ENCODE results near the gene TLL2. TPM values are rescaled to one million over a fixed set of nuclear protein-coding genes. Genes with fewer than 3 reads are reported as not detected.
A peak's percentile ranks its signal among the peaks of the same experiment; 100 is the strongest.

The TLL2 gene
- total RNA-seq, 1 experiment from 2014 or later = 9.1 TPM

DNA sequence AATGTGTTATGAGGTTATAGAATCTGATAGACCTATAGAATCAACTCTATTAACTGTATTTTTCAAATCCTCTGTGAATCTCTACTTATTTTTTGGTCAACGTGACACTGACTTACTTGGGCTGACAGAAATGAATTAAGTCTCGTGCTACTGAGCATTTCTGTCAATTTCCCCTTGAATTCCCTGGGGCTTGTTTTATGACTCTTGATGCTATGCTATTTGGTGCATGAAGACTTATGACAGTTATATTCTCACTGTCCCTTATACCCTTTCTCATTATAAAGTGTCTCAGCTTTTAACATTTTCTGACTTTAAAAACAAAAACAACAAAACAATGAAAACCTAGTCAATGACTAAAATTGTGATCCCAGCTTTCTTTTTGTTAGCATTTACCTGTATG is 86.4 kb downstream of the TLL2 start (continued):
- TF ChIP-seq, protein P1, sequence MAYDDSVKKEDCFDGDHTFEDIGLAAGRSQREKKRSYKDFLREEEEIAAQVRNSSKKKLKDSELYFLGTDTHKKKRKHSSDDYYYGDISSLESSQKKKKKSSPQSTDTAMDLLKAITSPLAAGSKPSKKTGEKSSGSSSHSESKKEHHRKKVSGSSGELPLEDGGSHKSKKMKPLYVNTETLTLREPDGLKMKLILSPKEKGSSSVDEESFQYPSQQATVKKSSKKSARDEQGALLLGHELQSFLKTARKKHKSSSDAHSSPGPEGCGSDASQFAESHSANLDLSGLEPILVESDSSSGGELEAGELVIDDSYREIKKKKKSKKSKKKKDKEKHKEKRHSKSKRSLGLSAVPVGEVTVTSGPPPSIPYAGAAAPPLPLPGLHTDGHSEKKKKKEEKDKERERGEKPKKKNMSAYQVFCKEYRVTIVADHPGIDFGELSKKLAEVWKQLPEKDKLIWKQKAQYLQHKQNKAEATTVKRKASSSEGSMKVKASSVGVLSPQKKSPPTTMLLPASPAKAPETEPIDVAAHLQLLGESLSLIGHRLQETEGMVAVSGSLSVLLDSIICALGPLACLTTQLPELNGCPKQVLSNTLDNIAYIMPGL (CRISPR knock-in tag; IDR thresholded peaks at IDR 0.05) = no peak
- TF ChIP-seq, protein P2, sequence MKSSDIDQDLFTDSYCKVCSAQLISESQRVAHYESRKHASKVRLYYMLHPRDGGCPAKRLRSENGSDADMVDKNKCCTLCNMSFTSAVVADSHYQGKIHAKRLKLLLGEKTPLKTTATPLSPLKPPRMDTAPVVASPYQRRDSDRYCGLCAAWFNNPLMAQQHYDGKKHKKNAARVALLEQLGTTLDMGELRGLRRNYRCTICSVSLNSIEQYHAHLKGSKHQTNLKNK (CRISPR knock-in tag; IDR thresholded peaks at IDR 0.05) = no peak
- no peak for TF ChIP-seq NFYB (CRISPR knock-in tag; conservative IDR thresholded peaks at IDR 0.05; ENCODE audit: low read depth)

DNA sequence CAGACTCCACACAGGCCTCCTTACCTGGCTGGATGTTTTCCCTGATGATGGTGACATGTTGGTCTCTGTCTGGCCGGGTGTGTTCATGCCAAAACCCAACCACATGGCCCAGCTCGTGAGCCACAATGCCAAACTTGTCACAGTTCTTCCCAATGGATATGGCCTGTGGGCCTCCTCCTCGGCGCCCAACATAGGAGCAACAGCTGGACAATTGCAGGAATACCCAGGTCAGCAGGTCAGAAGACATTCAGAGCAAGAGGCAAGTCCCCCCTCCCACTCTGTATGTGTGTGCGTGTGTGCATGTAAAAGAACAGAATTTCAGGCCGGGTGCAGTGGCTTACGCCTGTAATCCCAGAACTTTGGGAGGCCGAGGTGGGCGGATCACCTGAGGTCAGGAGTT is 91.2 kb downstream of the TLL2 start:
- H3K4me3 Mint-ChIP-seq = no peak overlapping the region
- no peak for ATAC-seq
- TF ChIP-seq ZNF425 (CRISPR knock-in tag; conservative IDR thresholded peaks at IDR 0.05) = no peak
- no peak for TF ChIP-seq SOX15 (CRISPR knock-in tag; IDR thresholded peaks at IDR 0.05)
- TF ChIP-seq, protein P3, sequence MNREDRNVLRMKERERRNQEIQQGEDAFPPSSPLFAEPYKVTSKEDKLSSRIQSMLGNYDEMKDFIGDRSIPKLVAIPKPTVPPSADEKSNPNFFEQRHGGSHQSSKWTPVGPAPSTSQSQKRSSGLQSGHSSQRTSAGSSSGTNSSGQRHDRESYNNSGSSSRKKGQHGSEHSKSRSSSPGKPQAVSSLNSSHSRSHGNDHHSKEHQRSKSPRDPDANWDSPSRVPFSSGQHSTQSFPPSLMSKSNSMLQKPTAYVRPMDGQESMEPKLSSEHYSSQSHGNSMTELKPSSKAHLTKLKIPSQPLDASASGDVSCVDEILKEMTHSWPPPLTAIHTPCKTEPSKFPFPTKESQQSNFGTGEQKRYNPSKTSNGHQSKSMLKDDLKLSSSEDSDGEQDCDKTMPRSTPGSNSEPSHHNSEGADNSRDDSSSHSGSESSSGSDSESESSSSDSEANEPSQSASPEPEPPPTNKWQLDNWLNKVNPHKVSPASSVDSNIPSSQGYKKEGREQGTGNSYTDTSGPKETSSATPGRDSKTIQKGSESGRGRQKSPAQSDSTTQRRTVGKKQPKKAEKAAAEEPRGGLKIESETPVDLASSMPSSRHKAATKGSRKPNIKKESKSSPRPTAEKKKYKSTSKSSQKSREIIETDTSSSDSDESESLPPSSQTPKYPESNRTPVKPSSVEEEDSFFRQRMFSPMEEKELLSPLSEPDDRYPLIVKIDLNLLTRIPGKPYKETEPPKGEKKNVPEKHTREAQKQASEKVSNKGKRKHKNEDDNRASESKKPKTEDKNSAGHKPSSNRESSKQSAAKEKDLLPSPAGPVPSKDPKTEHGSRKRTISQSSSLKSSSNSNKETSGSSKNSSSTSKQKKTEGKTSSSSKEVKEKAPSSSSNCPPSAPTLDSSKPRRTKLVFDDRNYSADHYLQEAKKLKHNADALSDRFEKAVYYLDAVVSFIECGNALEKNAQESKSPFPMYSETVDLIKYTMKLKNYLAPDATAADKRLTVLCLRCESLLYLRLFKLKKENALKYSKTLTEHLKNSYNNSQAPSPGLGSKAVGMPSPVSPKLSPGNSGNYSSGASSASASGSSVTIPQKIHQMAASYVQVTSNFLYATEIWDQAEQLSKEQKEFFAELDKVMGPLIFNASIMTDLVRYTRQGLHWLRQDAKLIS (CRISPR knock-in tag; IDR thresholded peaks at IDR 0.05; ENCODE audit: borderline replicate concordance) = no peak
- TF ChIP-seq ZNF423 (CRISPR knock-in tag; IDR thresholded peaks at IDR 0.05) = no peak
- TF ChIP-seq, protein P4, sequence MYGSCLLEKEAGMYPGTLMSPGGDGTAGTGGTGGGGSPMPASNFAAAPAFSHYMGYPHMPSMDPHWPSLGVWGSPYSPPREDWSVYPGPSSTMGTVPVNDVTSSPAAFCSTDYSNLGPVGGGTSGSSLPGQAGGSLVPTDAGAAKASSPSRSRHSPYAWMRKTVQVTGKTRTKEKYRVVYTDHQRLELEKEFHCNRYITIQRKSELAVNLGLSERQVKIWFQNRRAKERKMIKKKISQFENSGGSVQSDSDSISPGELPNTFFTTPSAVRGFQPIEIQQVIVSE (CRISPR knock-in tag; IDR thresholded peaks at IDR 0.05; ENCODE audit: borderline replicate concordance) = no peak
- TF ChIP-seq NR1H2 (CRISPR knock-in tag; IDR thresholded peaks at IDR 0.05) = no peak
- TF ChIP-seq, protein P5, sequence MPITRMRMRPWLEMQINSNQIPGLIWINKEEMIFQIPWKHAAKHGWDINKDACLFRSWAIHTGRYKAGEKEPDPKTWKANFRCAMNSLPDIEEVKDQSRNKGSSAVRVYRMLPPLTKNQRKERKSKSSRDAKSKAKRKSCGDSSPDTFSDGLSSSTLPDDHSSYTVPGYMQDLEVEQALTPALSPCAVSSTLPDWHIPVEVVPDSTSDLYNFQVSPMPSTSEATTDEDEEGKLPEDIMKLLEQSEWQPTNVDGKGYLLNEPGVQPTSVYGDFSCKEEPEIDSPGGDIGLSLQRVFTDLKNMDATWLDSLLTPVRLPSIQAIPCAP (CRISPR knock-in tag; IDR thresholded peaks at IDR 0.05) = no peak
- no peak for TF ChIP-seq ZNF138 (CRISPR knock-in tag; conservative IDR thresholded peaks at IDR 0.05)
- no peak for TF ChIP-seq CBFB (CRISPR knock-in tag; IDR thresholded peaks at IDR 0.05; ENCODE audit: low read depth)
- no peak for TF ChIP-seq FOXJ3 (CRISPR knock-in tag; IDR thresholded peaks at IDR 0.05; ENCODE audit: borderline replicate concordance)
- TF ChIP-seq, protein P6, sequence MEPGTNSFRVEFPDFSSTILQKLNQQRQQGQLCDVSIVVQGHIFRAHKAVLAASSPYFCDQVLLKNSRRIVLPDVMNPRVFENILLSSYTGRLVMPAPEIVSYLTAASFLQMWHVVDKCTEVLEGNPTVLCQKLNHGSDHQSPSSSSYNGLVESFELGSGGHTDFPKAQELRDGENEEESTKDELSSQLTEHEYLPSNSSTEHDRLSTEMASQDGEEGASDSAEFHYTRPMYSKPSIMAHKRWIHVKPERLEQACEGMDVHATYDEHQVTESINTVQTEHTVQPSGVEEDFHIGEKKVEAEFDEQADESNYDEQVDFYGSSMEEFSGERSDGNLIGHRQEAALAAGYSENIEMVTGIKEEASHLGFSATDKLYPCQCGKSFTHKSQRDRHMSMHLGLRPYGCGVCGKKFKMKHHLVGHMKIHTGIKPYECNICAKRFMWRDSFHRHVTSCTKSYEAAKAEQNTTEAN (CRISPR knock-in tag; IDR thresholded peaks at IDR 0.05) = no peak
- H3K36me3 Mint-ChIP-seq = no peaks in the 10 kb centered on the region
- no peaks in the 10 kb centered on the region for H3K9me3 Mint-ChIP-seq
- H3K27me3 Mint-ChIP-seq (ENCODE audit: low read depth) = no peaks in the 10 kb centered on the region
- 0 out of 2 replicates have a peak, but pooled peaks cover 2% of the 10 kb centered on the region for H3K4me1 Mint-ChIP-seq
- CTCF ChIA-PET = interaction anchor here (0.7 to 2.0 kb wide), 2 partner anchors 9 to 84 kb away, joined by 3 to 11 read pairs; no protein-coding TSS in a partner anchor
- POLR2A ChIA-PET = no interaction called here
- DNase-seq (ENCODE audit: low spot score) = no peak
- H3K27ac Mint-ChIP-seq = peak overlapping the region; percentile 14; the same call in 1 of the 2 replicates

Data from WTC11 (cell line).